Measurements from ENCODE around the gene C2orf92.

Gene C2orf92

DNA sequence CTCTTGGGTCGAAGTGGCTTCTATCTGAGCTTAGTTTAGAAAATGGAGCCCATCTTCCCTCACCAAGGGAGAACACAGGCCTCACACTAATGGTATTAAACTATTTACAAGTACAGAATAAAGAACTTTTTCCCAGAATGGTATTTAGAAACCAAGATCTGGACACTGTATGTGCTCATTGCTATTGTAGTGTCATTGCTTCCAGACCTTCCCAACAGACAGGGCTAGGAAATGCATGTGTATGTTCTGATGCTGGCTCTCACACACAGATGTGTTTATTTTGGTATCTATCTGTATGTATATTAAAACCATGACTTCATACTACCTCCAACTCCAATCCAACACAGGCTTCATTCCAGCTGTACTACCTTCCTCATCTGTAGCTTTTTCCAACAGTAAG is 15.6 kb upstream of the C2orf92 start:
- Histone ChIP-seq H3K4me2 (ENCODE audit: low read length) (no peak overlapping the region), H3K9me3 (replicated peaks; ENCODE audit: low read length) (no peaks in the 10 kb centered on the region), H3K4me1 (ENCODE audit: control insufficient read depth, insufficient read depth, low read length) (no peaks in the 10 kb centered on the region), H3K4me3 (ENCODE audit: low read length) (no peak overlapping the region), H3K27me3 (ENCODE audit: control insufficient read depth, insufficient read depth, low read length) (no peaks in the 10 kb centered on the region), H3K36me3 (ENCODE audit: insufficient read depth, low read length) (peaks cover 59% of the 10 kb centered on the region), H3K9ac (ENCODE audit: low read depth, low read length) (no peak overlapping the region)

GRCh38 chr2:97654309-97654708 is 15.2 kb upstream of the C2orf92 start:
- Histone ChIP-seq H3K4me1 (ENCODE audit: control insufficient read depth, insufficient read depth, low read length) (no peaks in the 10 kb centered on the region), H3K4me3 (ENCODE audit: low read length) (no peak overlapping the region), H3K36me3 (ENCODE audit: insufficient read depth, low read length) (peaks cover 59% of the 10 kb centered on the region), H3K9ac (ENCODE audit: low read depth, low read length) (no peak overlapping the region), H3K27me3 (ENCODE audit: control insufficient read depth, insufficient read depth, low read length) (no peaks in the 10 kb centered on the region), H3K9me3 (replicated peaks; ENCODE audit: low read length) (no peaks in the 10 kb centered on the region), H3K4me2 (ENCODE audit: low read length) (no peak overlapping the region)

GRCh38 chr2:97654791-97655190 is 14.7 kb upstream of the C2orf92 start:
- Histone ChIP-seq H3K4me3 (ENCODE audit: low read length) (no peak overlapping the region), H3K9ac (ENCODE audit: low read depth, low read length) (no peak overlapping the region), H3K4me1 (ENCODE audit: control insufficient read depth, insufficient read depth, low read length) (no peaks in the 10 kb centered on the region), H3K4me2 (ENCODE audit: low read length) (no peak overlapping the region), H3K9me3 (replicated peaks; ENCODE audit: low read length) (no peaks in the 10 kb centered on the region), H3K27me3 (ENCODE audit: control insufficient read depth, insufficient read depth, low read length) (no peaks in the 10 kb centered on the region), H3K36me3 (ENCODE audit: insufficient read depth, low read length) (peaks cover 59% of the 10 kb centered on the region)

DNA sequence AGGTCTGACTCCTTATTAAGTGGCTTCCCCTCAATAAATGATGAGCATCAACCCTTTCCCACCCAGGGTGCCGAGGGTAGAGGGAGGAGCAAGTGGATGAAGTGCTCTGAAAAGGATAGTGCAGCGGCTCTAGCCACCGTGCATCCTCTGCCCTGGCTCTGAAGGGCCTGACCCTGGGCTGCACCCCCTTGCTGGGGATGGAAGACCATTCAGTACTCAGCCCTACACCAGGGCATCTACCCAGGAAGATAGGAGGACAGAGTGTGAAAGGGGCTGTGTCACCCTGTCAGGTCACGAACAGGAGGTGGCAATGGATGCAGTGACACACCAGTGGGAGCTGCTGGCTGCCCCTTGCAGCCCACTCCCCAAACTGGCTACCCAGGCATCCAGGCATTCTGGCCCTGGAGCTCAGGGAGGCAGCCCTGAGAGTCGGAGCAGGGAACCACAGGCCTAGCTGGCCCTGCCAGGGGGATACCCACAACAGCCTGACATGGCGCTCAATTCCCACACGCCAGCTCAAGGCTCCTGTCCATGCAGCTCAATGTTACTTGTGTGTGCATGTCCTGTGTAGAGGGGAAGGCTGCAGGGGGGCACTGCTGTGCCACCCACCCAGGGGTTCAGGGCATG is 13.3 kb upstream of the C2orf92 start:
- no peaks in the 10 kb centered on the region for H3K9me3 ChIP-seq (replicated peaks; ENCODE audit: low read length)
- H3K4me2 ChIP-seq (ENCODE audit: low read length), result no peak overlapping the region
- no peak overlapping the region for H3K9ac ChIP-seq (ENCODE audit: low read depth, low read length)
- H3K4me1 ChIP-seq (ENCODE audit: control insufficient read depth, insufficient read depth, low read length), result peaks cover 10% of the 10 kb centered on the region
- H3K4me3 ChIP-seq (ENCODE audit: low read length), result no peak overlapping the region
- peaks cover 63% of the 10 kb centered on the region for H3K36me3 ChIP-seq (ENCODE audit: insufficient read depth, low read length)
- H3K27me3 ChIP-seq (ENCODE audit: control insufficient read depth, insufficient read depth, low read length), result no peaks in the 10 kb centered on the region

DNA sequence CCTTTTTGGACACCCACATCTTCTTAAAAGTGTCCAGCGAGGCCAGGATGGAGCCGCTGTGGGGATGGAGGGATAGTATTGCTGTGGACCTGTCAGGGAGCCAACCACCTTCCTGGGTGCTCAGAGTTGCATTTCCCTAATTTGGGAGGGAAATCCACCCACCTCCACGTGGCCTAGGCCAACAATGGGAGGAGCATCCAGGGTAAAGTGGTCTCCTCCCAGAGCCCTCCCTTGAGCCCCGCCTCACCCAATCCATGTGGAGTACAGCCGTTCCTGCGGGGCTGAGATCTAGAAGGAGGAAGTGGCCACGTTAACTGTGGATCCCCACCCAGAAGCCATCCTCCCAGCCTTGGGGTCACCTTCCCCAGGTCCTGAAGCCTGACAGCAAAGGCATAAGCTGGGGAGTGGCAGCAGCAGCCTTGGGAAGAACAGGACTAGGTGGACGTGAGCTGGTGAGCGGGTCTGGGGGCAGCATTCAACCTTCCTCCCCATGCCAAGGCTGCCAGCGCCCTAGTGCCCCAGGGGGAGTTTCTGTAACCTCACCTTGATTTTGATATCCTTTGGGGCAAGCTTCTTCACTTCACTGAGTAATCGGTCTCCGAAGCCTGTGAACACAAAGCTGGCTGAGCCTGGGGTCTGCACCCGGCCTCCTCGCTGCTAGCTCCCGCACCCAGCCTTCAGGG is 12.5 kb upstream of the C2orf92 start:
- Histone ChIP-seq H3K4me1 (ENCODE audit: control insufficient read depth, insufficient read depth, low read length) (peaks cover 19% of the 10 kb centered on the region), H3K27me3 (ENCODE audit: control insufficient read depth, insufficient read depth, low read length) (no peaks in the 10 kb centered on the region), H3K36me3 (ENCODE audit: insufficient read depth, low read length) (peaks cover 63% of the 10 kb centered on the region)

DNA sequence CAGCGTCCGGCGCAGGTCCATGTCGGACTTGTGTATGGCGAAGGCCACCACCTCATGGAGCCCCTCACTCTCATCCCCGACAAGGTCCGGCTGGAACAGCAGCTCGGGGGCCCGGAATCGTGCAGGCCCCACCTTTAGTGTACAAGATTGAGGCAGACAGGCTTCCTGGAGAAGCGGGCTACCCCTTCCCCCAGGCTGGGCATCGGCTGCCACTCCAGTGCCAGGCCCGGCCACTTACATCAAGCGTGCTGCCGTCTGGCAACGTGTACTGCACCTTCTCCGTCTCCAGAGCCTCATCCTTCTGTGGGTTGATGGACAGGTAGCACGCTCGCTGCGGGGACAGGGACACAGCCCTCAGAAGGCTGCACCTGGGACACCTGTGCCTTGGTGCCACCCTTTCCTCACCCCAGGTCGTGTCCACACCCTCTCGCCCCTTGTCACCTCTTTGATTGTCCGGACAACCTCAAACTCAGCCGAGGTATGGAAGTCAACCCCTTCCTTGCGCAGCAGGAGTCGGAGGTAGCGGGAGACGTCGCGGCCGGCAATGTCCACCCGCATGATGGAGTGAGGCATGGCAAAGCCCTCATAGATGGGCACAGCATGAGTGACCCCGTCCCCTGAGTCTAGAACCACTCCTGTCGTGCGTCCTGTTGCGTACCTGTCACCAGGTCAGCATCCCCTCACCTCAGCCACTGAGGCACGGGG is 11.4 kb upstream of the C2orf92 start:
- Histone ChIP-seq H3K36me3 (ENCODE audit: insufficient read depth, low read length) (peaks cover 63% of the 10 kb centered on the region), H3K4me1 (ENCODE audit: control insufficient read depth, insufficient read depth, low read length) (peaks cover 25% of the 10 kb centered on the region), H3K4me3 (ENCODE audit: low read length) (no peak overlapping the region), H3K9me3 (replicated peaks; ENCODE audit: low read length) (no peaks in the 10 kb centered on the region), H3K27me3 (ENCODE audit: control insufficient read depth, insufficient read depth, low read length) (no peaks in the 10 kb centered on the region), H3K4me2 (ENCODE audit: low read length) (no peak overlapping the region), H3K9ac (ENCODE audit: low read depth, low read length) (no peak overlapping the region)

More for the DNA sequence above, 12.5 kb upstream of the C2orf92 start:
- H3K4me2 ChIP-seq (ENCODE audit: low read length), result no peak overlapping the region
- no peak overlapping the region for H3K9ac ChIP-seq (ENCODE audit: low read depth, low read length)
- H3K9me3 ChIP-seq (replicated peaks; ENCODE audit: low read length), result no peaks in the 10 kb centered on the region
- H3K4me3 ChIP-seq (ENCODE audit: low read length), result no peak overlapping the region

DNA sequence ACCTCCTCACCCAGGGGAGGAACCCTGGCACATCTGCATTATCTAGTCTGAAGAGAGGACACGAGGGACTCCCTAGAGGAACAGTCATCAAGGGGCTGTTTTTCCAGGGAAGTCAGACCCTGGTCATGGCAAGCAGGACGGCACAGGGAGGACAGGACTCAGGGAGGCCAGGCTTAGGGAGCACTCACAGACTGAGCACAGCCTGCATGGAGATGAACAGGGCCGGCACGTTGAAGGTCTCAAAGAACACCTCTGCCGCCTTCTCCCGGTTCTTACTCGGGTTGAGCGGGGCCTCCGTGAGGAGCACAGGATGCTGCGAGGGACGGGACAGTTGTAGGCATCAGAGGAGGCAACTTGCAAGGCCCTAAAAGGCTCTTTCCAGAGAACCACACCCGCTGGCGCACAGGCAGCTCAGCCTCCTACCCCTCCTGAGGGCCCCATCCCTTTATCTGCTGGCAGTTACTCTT is 10.8 kb upstream of the C2orf92 start:
- no peaks in the 10 kb centered on the region for H3K27me3 ChIP-seq (ENCODE audit: control insufficient read depth, insufficient read depth, low read length)

DNA sequence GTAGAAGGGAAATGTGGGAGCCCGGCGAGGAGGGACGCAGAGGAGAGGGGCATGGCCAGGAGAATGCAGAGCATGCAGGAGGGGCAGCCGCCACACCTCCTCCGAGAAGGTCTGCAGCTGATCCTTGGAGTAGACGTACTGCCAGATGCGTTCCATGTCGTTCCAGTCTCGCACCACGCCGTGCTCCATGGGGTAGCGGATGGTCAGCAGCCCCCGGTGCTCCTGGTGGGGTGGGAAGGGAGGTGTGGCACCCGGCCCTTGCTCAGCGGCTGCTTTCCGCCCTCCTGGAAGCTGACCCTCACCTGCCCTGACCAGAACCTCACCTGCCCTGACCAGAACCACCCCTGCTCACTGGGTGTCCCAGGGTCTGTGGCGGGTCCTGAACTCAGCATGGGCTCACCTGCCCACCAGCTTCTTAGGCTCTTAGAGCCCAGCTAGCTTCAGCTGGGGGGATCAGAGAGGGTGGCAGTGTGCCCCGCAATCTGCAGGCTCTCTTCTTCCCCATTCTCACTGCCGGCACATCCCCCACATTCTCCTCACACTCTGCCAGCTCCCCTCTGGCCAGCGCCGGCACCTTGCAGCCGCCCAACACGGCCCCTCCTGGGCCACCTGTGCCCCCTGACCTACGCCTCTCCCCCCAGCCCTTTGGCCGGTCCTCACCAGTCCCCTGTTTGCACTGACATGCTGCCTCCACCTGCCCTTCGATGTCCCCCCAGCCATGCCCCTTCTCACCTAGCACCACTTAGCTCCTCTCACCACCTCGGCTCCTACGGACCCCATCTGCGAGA is 10.1 kb upstream of the C2orf92 start:
- no peak overlapping the region for H3K4me3 ChIP-seq (ENCODE audit: low read length)
- no peak overlapping the region for H3K9ac ChIP-seq (ENCODE audit: low read depth, low read length)
- H3K36me3 ChIP-seq (ENCODE audit: insufficient read depth, low read length), result peaks cover 52% of the 10 kb centered on the region
- H3K4me1 ChIP-seq (ENCODE audit: control insufficient read depth, insufficient read depth, low read length), result peaks cover 25% of the 10 kb centered on the region
- H3K4me2 ChIP-seq (ENCODE audit: low read length), result no peak overlapping the region
- H3K27me3 ChIP-seq (ENCODE audit: control insufficient read depth, insufficient read depth, low read length), result no peaks in the 10 kb centered on the region
- no peaks in the 10 kb centered on the region for H3K9me3 ChIP-seq (replicated peaks; ENCODE audit: low read length)

More for the DNA sequence above, 10.8 kb upstream of the C2orf92 start:
- H3K9me3 ChIP-seq (replicated peaks; ENCODE audit: low read length), result no peaks in the 10 kb centered on the region
- no peak overlapping the region for H3K9ac ChIP-seq (ENCODE audit: low read depth, low read length)
- no peak overlapping the region for H3K4me3 ChIP-seq (ENCODE audit: low read length)
- no peak overlapping the region for H3K4me2 ChIP-seq (ENCODE audit: low read length)
- peaks cover 25% of the 10 kb centered on the region for H3K4me1 ChIP-seq (ENCODE audit: control insufficient read depth, insufficient read depth, low read length)
- peaks cover 59% of the 10 kb centered on the region for H3K36me3 ChIP-seq (ENCODE audit: insufficient read depth, low read length)

DNA sequence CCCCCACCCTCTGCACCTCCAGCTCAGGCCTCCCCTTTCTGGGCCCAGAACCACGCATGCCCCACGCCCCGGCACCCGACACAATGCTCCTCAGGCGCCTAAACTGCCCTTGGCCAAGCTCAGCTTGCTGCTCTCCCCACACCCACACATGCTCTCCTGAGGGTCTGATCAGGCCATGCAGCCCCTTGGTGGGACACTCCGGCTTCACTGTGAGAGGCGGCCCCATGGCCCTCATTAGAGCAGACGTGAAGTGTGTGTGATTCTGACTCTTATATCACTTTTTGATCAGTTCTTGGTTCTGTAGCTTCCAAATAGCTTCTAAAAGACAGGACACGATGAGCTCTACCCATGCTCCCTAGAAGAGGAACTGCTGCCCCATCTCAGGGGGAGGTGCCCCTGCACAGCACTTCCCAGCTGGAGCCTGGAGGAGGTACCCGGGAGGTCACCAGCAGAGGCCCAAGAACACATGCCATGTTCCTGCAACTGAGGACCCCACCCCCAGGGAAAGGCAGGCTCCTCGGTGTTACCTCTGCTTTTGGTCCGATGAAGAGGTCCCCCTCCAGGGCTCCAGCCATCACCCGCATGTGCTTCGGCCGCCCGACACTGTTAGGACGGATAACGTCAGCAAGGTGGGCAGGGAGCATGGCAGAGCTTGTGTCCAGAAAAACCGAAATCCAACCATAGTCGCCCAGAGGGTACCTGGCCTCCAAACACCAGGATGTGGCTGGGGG is 9.3 kb upstream of the C2orf92 start:
- Histone ChIP-seq H3K4me1 (ENCODE audit: control insufficient read depth, insufficient read depth, low read length) (peaks cover 29% of the 10 kb centered on the region), H3K9me3 (replicated peaks; ENCODE audit: low read length) (no peaks in the 10 kb centered on the region), H3K9ac (ENCODE audit: low read depth, low read length) (no peak overlapping the region), H3K36me3 (ENCODE audit: insufficient read depth, low read length) (peaks cover 45% of the 10 kb centered on the region), H3K4me3 (ENCODE audit: low read length) (peak overlapping the region; percentile 35), H3K27me3 (ENCODE audit: control insufficient read depth, insufficient read depth, low read length) (no peaks in the 10 kb centered on the region), H3K4me2 (ENCODE audit: low read length) (peak overlapping the region; percentile 81)

GRCh38 chr2:97660775-97661389 is 8.6 kb upstream of the C2orf92 start:
- Histone ChIP-seq H3K4me2 (ENCODE audit: low read length) (peak overlapping the region; percentile 81), H3K9ac (ENCODE audit: low read depth, low read length) (peak overlapping the region; percentile 17), H3K36me3 (ENCODE audit: insufficient read depth, low read length) (peaks cover 38% of the 10 kb centered on the region), H3K27me3 (ENCODE audit: control insufficient read depth, insufficient read depth, low read length) (no peaks in the 10 kb centered on the region), H3K4me3 (ENCODE audit: low read length) (peak overlapping the region; percentile 35), H3K9me3 (replicated peaks; ENCODE audit: low read length) (no peaks in the 10 kb centered on the region), H3K4me1 (ENCODE audit: control insufficient read depth, insufficient read depth, low read length) (peaks cover 29% of the 10 kb centered on the region)

Measured in skeletal muscle satellite cell (primary cell).